Measurements from ENCODE around the gene AFF3. TPM values are rescaled to one million over a fixed set of nuclear protein-coding genes. Genes with fewer than 3 reads are reported as not detected.

Gene AFF3
- total and polyA plus RNA-seq, 2 donors (not counting 3 experiments of a cell fraction or from before 2014, with no cell fraction given): 0.06 to 0.07 TPM

DNA sequence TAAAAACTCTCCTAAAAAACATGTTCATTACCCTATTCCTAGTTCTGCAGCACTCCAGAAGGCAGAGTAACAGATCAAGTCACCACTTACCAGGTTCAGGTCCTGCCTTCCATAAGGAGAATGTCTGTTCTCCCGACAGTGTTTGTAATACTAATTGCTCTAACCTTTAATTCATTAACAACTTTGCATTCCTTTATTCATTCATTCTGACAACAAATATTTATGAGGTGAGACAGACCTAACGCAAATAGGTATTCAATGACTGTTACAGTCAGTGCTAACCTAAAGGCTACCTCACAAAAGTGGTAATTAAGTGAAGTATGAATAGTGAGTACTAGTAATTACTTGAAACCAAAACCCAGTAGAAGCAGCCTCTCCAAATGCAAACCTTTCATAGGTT lies 224.0 kb downstream of the AFF3 start:
- intact Hi-C loops (cut with micrococcal nuclease): no loop called here
- DNase-seq (ENCODE audit: low read depth, low spot score) (no peak), FAIRE-seq (no peak)
- no peak for TF ChIP-seq POLR2A (IDR thresholded peaks at IDR 0.05; ENCODE audit: low read depth, low read length)
- no peak for TF ChIP-seq GATA2 (IDR thresholded peaks at IDR 0.05; ENCODE audit: insufficient read depth, insufficient read length, low read depth, low read length)
- no peak for TF ChIP-seq POLR2AphosphoS5 (IDR thresholded peaks at IDR 0.05; ENCODE audit: insufficient read depth, low read depth, low read length)
- TF ChIP-seq FOS (IDR thresholded peaks at IDR 0.05; ENCODE audit: borderline replicate concordance, insufficient read depth, low read length): no peak
- no peak for TF ChIP-seq JUN (IDR thresholded peaks at IDR 0.05; ENCODE audit: borderline replicate concordance, insufficient read depth, insufficient read length, low read depth)
- no peak for TF ChIP-seq EZH2 (IDR thresholded peaks at IDR 0.05; ENCODE audit: borderline replicate concordance, low read depth, low read length, severe bottlenecking)
- TF ChIP-seq MYC (IDR thresholded peaks at IDR 0.05; ENCODE audit: low read depth, low read length): no peak
- TF ChIP-seq, protein P1, sequence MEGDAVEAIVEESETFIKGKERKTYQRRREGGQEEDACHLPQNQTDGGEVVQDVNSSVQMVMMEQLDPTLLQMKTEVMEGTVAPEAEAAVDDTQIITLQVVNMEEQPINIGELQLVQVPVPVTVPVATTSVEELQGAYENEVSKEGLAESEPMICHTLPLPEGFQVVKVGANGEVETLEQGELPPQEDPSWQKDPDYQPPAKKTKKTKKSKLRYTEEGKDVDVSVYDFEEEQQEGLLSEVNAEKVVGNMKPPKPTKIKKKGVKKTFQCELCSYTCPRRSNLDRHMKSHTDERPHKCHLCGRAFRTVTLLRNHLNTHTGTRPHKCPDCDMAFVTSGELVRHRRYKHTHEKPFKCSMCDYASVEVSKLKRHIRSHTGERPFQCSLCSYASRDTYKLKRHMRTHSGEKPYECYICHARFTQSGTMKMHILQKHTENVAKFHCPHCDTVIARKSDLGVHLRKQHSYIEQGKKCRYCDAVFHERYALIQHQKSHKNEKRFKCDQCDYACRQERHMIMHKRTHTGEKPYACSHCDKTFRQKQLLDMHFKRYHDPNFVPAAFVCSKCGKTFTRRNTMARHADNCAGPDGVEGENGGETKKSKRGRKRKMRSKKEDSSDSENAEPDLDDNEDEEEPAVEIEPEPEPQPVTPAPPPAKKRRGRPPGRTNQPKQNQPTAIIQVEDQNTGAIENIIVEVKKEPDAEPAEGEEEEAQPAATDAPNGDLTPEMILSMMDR (IDR thresholded peaks at IDR 0.05; ENCODE audit: extremely low read depth in 1 of 2, insufficient read depth in 1 of 2, low read depth in 1 of 2, low read length in 2 of 2): no peak
- TF ChIP-seq, protein P2, sequence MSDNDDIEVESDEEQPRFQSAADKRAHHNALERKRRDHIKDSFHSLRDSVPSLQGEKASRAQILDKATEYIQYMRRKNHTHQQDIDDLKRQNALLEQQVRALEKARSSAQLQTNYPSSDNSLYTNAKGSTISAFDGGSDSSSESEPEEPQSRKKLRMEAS (IDR thresholded peaks at IDR 0.05; ENCODE audit: insufficient read depth, insufficient read length): no peak
- H3K4me1 ChIP-seq (ENCODE audit: control insufficient read depth, extremely low read depth, insufficient read depth, low read length): no peaks in the 10 kb centered on the region
- CTCF ChIA-PET: no interaction called here
- peaks cover 4 to 16% of the 10 kb centered on the region in 2 experiments for H3K27me3 ChIP-seq (ENCODE audit: control insufficient read depth in 2 of 2, insufficient read depth in 2 of 2, low read length in 2 of 2)
- H3K9me1 ChIP-seq (replicated peaks; ENCODE audit: control insufficient read depth, extremely low read depth, insufficient read depth, low read length): no peaks in the 10 kb centered on the region
- dilution Hi-C loops (cut with MboI; ENCODE audit: extremely low pct_ligation_motif_present, low sequenced_read_pairs): no loop called here
- H3K36me3 ChIP-seq (ENCODE audit: control insufficient read depth in 2 of 2, extremely low read depth in 1 of 2, insufficient read depth in 2 of 2, low read length in 2 of 2): no peaks in the 10 kb centered on the region
- no peaks in the 10 kb centered on the region for H3K9me3 ChIP-seq (replicated peaks; ENCODE audit: control insufficient read depth, insufficient read depth, low read length)
- H4K20me1 ChIP-seq (replicated peaks; ENCODE audit: control insufficient read depth, extremely low read depth, insufficient read depth, low read length): no peaks in the 10 kb centered on the region
- no peak overlapping the region for H3K4me3 ChIP-seq (replicated peaks in 1 of 3; ENCODE audit: insufficient read depth in 1 of 3, low read depth in 1 of 3, low read length in 3 of 3)
- no peak overlapping the region for H3K9ac ChIP-seq (replicated peaks; ENCODE audit: extremely low read depth, insufficient read depth, low read length)
- no peak overlapping the region for H3K27ac ChIP-seq (ENCODE audit: insufficient read depth, low read depth, low read length)
- no TSS peak for BruUV-seq (replicated peaks)
- POLR2A ChIA-PET: no interaction called here
- no peak overlapping the region for H3K4me2 ChIP-seq (ENCODE audit: insufficient read depth, low read length)
- no peak overlapping the region for H2AFZ ChIP-seq (ENCODE audit: low read depth, low read length)
- no peaks in the 10 kb centered on the region for H3K79me2 ChIP-seq (ENCODE audit: control insufficient read depth, insufficient read depth, low read length)
